Inflammatory macrophage treated with lipopolysaccharide for 1 hour (primary cell): ENCODE data around the gene NSMCE3.

Source experiments
- DNase-seq, 2 donors: peaks; one replicate each; pipeline ENCODE4 v3.0.0-alpha.2; 2020 to 2022

NSMCE3 gene

GRCh38 chr15:29269485-29270168, at the start of gene NSMCE3:
Gene NSMCE3 (minus strand): TSS chr15:29269822. CDS start chr15:29269705, 117 bp downstream.
- DNase-seq, result peak; percentile 79 to 84

DNA sequence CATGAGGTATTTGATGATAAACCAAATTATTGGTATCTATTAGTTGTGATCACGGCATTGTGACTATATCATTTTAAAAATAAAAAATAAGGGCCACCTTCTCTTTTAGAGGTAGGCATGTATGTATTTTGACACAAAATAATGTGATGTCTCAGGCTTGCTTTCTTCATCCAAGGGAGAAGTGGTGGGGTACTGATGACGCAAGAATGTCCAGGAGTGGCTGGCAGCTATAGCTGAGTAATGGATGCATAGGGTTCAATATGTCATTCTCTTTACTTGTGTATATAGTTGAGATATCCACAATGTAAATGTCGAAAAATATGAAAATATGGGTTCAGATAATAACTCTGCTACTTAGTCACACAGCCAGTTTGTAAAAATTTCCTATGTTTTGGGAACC, 46.8 kb upstream of the NSMCE3 start:
- DNase-seq, result no peak

DNA sequence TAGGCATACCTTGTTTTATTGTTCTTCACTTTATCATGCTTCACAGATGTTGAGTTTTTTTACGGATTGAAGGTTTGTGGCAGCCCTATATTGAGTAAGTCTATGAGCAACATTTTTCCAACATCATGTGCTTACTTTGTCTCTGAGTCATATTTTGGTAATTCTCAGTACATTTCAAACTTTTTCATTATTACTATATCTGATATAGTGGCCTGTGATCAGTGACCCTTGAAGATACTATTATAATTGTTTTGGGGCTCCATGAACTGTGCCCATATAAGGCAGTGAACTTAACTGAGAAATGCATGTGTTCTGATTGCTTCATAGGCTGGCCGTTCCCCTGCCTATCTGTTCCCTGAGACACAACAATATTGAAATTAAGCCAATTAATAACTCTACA, 42.8 kb upstream of the NSMCE3 start:
- DNase-seq, result no peak

DNA sequence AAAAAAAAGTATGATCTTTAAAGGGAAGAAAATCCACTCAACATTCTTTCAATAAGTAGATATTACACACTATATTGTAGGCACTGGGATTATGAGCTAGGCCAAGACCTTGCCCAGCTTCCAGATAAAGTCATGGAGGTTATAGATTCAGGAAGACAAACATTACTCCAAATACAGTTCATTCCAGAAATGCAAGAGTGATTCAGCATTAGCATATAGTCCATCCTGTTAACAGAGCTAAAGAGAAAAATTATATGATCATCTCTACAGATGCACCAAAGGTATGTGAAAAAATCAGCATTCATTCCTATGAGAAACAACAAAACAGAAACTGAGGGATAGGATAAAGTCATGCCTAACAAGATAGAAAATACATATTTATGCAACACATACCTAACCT, 42.1 kb upstream of the NSMCE3 start:
- DNase-seq, result no peak

DNA sequence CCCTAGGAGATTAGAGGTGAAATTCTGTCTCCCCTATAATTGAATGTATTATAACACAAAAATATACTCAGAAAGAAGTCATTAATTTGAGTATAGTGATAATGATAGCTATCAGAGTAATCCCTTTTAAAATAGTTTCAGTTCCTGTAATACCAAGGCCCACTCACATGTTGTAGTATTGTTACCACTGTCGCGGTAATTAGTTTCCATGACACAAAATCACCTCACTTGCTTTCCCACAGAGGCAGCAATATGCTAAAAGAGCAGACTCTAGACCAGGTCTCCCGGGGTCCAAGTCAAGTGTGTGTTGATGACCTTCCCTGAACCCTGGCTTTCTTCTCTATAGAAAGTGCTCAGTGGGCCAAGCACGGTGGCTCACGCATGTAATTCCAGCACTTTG, 39.5 kb upstream of the NSMCE3 start:
- DNase-seq, result no peak

- no peak for DNase-seq
Observed at GRCh38 chr15:29308299-29308698, 38.7 kb upstream of the NSMCE3 start.

DNA sequence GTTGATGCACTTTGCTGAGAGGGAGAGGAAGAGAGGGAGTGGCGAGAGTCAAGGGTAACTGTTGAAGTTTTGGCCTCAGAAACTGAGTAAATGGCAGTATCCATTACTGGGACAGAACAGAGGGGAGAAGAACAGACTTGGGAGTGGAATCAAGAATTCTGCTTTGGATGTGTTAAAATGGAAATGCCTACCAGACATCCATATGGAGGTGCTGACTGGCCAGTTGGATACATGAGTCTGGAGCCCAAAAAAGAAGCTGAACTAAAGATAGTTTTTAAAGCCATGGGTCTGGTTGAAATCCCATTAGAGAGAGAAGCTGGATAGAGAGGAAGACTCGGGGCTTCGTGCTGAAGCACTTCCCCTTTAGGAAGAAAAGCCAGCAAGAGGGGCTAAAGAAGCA, 35.9 kb upstream of the NSMCE3 start:
- DNase-seq, result no peak

- no peak for DNase-seq
Observed at GRCh38 chr15:29302871-29303270, 33.2 kb upstream of the NSMCE3 start.

DNA sequence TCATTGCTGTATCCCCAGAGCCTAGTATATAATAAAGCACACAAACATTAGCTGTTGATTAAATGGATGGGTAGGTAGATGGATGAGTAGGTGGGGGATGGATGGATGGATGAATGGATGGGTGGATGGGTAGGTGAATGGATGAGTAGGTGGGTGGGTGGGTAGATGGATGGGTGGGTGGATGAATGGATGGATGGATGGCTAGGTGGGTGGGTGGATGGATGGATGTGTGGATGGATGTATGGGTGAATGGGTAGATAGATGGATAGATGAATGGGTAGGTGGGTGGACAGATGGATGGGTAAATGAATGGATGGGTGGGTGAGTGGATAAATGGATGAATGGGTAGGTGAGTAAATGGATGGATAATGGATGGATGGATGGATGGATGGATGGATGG, 30.2 kb upstream of the NSMCE3 start:
- DNase-seq, result no peak

DNA sequence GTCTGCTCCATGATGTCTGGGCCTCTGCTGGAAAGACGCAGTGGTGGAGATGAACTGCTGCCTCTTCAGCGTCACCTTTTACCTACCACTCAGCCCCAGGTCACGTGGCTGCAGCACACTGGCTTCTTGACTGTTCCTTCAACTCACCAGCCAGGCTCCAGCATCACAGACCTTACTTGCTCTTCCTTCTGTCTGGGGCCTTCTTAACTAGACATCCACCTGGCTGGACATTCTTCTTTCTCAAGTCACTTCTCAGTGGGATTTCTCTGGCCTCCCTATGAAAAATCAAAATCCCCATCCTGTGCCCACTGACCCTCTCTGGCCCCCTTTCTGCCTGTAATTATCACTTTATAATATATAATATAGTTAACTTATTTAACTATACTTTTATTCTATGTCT, 29.7 kb upstream of the NSMCE3 start:
- no peak for DNase-seq

GRCh38 chr15:29294732-29295325, 25.2 kb upstream of the NSMCE3 start:
- no peak for DNase-seq

DNA sequence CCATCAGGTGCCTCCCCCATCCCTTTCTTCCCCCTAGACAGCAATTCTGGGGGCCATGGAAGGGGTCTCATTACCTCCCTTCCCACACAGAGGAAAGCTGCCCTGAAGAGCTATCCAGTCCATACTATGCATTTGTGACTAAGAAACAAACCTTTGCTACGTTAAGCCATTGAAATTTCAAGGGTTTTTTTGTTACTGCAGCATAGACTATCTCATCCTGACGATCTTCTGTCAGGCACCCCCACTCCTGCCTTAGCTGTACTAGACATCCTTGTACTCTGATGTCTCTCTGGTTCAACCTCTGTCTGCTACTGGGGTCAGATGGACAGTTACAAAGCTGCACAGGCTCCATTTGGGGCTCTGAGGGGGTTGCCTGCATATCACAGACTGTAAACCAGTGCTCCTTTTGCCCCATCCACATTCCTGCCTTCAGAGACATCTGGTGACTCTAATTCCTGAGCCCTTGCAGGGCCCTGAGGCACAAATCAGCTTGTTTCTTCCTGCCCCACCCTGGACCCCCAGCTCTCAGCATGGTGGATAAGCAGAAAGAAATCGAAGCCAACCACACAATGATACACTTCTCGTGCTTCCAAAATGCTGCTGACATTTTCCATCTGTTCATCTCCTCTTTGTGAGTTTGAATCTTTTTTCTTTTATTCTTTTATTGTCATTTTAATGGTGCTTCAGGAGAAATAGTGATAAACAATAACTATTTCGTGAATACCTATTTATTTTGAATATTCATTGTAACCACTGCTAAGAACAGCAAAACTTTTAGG, 21.6 kb upstream of the NSMCE3 start:
- DNase-seq, result no peak

- no peak for DNase-seq
Observed at GRCh38 chr15:29289173-29289572, 19.6 kb upstream of the NSMCE3 start.

GRCh38 chr15:29285386-29285785, 15.8 kb upstream of the NSMCE3 start:
- no peak for DNase-seq

- no peak for DNase-seq
Observed at GRCh38 chr15:29283381-29283780, 13.8 kb upstream of the NSMCE3 start.

GRCh38 chr15:29280514-29280913, 10.9 kb upstream of the NSMCE3 start:
- DNase-seq, result no peak

- DNase-seq, result no peak
Observed at GRCh38 chr15:29278436-29279105, 8.9 kb upstream of the NSMCE3 start.

DNA sequence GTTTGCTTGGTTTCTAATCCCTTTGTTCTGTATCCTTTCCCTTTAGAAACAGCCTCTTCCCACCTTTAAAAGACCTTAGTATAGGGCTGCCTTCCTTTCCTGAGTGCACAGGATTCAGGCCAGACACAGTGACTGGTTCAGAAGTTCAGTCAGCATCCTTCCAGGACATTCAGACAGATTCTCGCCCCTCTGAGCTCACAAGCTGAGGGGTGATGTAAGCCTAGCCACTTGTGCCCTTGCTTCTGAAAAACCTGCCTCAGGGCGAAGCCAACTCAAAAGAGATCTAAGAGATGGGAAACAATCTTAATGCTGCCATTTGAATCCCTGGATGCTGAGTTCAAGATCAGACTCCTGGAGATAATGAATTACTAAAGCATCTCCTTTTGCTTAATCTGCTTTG, 6.7 kb upstream of the NSMCE3 start:
- no peak for DNase-seq

GRCh38 chr15:29275855-29276254, 6.2 kb upstream of the NSMCE3 start:
- DNase-seq, result no peak

DNA sequence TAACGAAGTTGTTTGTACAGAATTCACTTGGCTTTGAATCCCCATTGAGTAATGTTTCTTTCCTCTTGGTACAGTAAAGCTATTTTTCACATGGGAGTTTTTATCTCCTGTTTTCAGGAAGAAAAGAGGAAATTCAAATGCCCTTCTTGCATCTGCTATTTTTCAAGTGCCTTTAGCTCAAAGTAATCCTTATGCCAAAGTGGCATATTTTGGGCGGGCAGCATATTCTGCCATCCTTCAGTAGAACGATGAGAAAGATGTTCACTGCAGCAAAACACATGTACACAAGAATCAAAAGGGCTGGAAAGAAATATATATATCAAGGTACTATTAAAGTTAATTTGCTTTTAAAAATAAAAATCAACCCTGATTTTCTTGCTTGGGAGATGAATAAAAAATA, 5.3 kb upstream of the NSMCE3 start:
- no peak for DNase-seq

- DNase-seq, result no peak
Observed at GRCh38 chr15:29272219-29272618, 2.6 kb upstream of the NSMCE3 start.

GRCh38 chr15:29270976-29271375, 1.4 kb upstream of the NSMCE3 start:
- no peak for DNase-seq

- peak; percentile 12 to 15 for DNase-seq
Observed at GRCh38 chr15:29270169-29270955, 740 bp upstream of the NSMCE3 start.
